Activated CD4-positive, alpha-beta T cell treated with anti-CD3 and anti-CD28 coated beads, Interleukin-2, Interleukin-6, amounts not matched to agents 100 ng/mL and 50 ng/mL, durations not matched to agents 16 hours and 8 hours (primary cell): ENCODE results near the gene PTPRD.
"Not testable (repeated sequence)": the region's sequence is repeated elsewhere in the genome, so short reads cannot be mapped to it uniquely, and the experiment has no call there.

Experiments
- DNase-seq: peaks from one replicate; pipeline ENCODE4 v3.0.0-alpha.2; 2020

Gene PTPRD

DNA sequence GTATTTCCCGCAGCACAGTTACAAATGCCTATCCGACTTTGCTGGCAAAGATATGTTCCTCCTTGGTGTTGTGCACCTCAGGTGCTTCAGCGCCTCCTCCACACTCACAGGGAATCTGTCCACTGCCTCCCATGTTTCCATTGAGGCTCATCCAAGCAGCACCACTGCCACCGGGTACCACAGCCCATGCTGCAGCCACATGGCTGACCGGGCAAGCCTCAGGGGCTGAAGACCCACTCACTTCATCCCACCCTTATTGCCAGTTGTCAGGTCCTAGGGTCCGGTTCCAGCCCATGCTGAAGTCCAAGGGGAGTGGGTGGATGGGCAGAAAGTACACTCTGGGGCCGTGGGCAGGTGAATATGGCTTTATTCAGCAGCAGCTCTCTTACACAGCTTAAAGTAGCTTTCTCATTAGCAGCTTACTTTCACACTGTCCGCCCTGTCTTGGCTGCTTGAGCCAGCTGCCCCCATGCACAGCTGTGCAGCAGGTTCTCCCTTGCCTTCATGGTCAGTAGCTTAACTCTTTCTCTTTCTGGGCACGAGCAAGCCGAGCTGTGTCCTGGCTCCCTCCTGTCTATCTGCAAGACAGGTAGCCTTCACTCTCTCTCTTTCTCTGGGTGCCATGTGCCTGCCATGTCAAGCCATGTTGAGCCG lies 1052.3 kb downstream of the PTPRD start:
- DNase-seq, result no peak

DNA sequence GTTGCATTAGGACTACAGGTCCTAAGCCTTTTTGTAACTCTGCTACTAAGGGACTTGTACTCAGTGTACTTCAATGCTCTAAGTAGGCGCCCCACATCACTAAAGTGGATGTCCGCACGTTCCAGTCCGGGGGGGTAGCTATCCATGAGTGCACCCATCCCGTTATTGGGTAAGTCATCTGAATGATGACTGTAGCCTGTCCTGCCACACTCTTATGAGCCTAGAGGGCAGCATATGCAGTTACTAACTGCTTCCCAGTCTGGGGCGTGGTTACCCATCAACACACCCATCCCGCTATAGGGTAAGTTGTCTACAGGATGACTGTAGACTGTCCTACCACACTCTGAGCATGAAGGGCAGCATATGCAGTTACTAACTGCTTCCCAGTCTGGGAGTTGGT lies 1053.9 kb downstream of the PTPRD start:
- DNase-seq, result no peak

DNA sequence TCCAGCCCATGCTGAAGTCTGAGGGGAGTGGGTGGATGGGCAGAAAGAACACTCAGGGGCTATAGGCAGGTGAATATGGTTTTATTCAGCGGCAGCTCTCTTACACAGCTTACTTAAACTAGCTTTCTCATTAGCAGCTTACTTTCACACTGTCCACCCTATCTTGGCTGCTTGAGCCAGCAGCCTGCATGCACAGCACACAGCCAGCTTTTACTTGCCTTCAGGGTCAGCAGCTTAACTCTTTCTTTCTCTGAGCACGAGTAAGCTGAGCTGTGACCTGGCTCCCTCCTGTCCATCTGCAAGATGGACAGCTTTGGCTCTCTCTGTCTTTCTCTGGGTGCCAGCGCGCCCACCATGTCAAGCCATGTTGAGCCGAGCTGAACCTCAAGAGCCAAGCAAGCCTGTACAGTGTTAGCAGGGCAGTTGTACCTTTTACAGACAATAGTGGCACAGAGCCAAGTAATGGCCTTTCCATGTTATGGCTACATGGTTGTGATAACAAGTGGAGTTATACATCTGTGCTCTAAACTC lies 1054.9 kb downstream of the PTPRD start:
- no peak for DNase-seq

DNA sequence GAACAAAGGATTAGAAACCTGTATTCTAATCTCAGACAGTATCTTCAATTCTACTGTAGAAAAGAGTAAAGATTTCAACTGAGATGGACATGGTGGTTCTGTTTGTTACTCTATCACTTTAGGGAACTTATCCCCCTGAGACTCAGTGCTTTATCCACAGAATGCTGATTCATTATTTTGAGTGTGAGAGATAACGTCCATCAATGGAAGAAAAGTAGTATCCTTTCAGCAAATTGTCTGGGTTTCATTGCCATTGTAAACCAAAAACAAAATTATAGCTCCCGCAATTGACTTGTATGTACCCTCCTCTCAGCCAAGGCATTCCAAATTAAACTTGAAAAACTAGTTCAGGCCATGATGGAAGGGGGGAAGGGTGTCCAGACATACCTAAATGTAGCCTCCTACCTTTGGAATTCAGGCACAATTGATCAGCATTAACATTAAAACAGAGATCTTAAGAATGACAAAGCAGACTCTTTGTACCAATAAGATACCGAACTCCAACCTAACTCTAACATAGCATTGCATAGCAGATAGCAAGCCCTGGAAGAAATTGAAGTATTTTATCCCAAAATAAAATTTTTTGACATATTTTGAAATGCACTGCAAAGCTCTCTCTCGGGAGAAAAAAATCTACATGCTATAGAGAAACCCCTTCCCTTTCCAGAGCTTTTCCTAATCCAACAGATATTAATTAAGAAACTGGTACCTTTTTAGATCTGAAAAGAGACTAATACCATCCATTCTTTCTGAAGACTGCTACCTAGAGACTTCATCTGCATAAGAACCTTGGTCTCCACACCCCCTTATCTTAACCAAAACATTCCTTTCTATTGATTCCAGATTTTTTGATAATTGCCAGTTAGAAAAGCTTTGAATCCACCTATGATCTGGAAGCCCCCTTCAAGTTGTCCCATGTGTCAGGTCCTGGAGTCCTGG lies 1055.7 kb downstream of the PTPRD start:
- DNase-seq, result no peak

DNA sequence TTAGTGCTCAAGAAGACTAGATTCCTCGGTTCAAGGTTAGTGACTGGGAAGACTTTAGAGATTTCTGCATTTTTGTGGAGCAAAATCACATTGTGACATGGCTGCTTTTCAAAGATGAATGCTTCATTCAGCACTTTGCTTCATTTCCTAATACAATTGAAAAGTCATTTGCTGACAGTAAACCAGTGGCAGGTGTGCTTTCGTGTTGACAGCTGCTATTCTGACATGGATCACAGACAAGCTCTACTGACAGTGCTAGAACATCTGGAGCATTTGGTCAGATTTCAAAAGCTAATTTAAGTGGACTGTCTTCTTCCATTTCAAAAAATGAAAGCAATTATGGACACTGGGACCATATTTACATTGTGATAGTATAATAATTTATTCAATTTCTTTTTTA lies 1060.1 kb downstream of the PTPRD start:
- no peak for DNase-seq

- no peak for DNase-seq
These were observed 1074.0 kb downstream of the PTPRD start for GRCh38 chr9:9538766-9539165.

- no peak for DNase-seq
These were observed 1074.4 kb downstream of the PTPRD start for GRCh38 chr9:9538356-9538755.

GRCh38 chr9:9536523-9536922 lies 1076.3 kb downstream of the PTPRD start:
- DNase-seq, result no peak

DNA sequence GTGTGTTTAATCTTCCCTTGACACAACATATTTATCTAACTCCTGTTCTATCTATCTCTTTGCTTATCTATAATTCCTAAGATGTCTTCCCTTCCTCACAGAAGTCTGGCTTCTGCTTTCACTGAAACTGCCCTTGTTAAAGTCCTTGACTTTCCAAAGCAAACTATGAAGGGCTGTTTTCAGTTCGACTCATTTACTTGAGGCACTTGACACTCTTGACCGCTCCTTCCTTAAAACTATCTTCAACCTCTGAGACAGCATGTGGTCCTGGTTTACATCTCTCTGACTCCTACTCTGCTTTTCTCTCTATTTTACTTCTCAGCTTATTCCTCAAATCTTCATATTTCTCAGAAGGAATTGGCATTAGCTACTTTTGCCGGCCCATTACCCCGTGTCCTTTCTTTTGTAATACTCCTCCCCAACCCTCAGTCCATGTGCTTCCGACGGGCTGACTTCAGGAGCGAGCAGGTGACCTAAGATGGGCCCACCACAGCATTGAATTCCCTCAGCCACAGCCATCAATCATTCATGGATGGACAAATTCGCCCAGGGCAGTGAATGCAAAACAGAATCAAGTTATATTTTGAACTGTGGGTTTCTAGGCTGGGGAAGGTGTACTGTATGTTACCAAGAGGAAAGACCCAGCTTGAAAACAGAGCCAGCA lies 1089.2 kb downstream of the PTPRD start:
- no peak for DNase-seq

- no peak for DNase-seq
These were observed 1090.4 kb downstream of the PTPRD start for GRCh38 chr9:9522406-9522805.

DNA sequence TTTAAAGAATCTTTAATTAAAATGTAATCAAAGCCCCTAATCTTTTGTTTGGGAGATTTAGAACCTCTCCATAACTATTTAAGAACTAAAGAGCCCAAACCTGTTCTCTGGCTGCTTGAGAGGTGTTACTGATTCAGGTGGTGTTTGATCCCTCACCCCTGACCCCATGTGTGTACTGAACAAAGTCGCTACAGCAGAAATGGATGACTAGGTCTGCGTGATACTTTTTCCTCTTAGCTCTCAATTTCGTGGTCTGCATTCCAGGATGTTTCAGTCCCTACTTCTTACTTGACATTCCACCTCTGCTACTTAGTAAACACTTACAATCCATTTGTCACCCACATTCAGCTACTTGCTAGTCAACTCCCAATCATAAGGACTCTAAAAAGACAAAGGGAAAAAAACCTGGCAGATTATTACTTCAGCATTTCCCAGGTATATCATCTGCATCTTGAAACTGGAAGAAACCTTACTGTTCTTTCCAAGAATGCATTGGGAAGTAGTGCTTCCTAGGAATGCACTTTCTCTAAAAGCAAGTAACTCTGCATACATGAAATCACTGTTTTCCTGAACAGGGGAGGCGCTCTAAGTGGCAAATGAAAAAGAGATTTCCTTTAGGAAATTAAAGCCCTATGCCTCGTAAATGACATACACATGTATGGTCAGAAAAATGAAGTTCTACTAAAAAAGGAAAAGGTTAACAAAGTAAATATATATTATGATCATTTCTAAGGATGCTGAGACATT lies 1091.6 kb downstream of the PTPRD start:
- no peak for DNase-seq

DNA sequence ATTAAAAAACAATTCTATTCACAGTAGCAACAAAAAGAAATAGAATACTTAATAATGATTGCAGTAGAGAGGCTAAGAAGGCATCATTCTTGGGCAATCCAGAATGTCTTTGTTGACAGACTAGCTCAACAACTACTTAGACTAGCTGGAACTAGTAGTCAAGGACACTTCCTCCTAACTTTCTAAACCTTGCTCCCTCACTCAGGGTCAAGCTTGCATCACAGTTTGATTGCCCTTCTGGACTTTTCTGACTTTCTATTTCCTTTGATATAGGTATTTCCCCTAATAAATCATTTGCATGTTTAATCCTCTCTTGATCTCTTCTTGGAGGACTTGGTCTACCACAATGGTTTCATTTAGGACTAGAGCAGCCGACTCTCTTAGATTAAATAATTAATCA lies 1107.9 kb downstream of the PTPRD start:
- no peak for DNase-seq

DNA sequence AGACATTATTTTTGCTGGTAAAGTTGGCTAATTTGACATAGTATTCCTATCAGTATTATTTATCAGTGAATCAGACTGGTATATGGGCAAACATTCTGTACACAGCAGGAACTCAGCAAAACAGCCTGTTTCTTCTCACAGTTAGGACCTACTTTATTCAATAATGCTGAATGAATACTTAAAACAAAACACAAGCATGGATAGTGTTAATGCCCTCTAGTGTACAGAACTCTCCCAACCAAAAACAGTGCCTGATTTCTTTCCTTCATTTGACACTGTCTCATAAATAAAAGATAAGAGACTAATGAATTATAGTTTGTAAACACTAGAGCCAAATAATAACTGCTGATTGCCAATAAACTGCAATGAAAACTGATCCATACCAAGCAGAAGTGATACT lies 1113.3 kb downstream of the PTPRD start:
- DNase-seq, result no peak

DNA sequence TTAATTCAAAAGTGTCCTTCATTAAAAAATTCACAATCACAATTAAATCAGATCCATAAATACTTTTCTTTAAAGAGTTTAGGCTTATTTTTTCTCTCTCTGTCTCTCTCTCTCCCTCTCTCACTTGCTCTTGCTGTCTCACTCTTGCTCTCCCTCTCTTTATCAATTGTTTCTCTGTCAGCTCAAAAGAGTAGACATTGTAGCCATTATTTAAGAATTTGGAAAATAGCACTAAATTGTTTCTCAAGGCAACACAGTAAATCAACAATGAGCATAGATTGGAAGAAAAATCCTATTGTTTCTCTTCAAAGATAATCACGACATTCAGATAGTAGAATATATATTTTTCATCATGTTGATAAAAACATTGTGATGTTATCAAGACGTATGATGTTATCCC lies 1114.0 kb downstream of the PTPRD start:
- DNase-seq, result no peak

GRCh38 chr9:9498128-9498527 lies 1114.7 kb downstream of the PTPRD start:
- no peak for DNase-seq

DNA sequence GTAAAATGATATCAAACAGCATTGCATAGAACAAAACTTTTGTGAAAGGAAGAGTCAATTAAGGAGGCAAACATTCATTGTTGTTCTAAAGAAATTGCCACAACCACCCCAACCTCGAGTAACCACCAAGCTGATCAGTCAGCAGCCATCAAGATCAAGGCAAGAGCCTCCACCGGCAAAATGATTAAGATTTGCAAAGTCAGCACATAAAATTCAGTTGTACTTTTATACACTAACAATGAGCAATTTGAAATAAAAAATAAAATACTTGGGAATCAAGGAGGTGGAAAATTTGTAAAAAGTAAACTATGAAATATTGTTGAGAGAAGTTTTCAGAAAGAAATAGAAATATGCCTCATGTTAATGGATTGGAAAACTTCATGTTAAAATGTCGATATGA lies 1118.5 kb downstream of the PTPRD start:
- no peak for DNase-seq

DNA sequence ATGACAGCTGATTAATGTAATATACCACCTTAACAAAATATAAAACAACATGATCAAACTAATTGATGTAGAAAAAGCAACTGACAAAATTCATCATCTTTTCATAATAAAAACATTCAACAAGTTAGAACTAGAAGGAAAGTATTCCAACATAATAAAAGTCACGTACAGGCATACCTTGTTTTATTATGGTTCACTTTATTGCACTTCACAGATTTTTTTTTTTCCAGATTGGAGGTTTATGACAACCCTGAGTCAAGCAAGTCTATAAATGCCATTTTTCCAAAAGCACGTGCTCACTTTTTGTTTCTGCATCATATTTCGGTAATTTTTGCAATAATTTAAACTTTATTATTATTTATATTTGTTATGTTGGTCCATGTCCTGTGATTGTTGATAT lies 1120.3 kb downstream of the PTPRD start:
- DNase-seq, result no peak

- DNase-seq, result no peak
These were observed 1123.6 kb downstream of the PTPRD start for GRCh38 chr9:9489183-9489582.

- no peak for DNase-seq
These were observed 1129.6 kb downstream of the PTPRD start for GRCh38 chr9:9483175-9483574.

- DNase-seq, result no peak
These were observed 1134.1 kb downstream of the PTPRD start for GRCh38 chr9:9478741-9479140.

GRCh38 chr9:9469271-9469670 lies 1143.5 kb downstream of the PTPRD start:
- DNase-seq, result no peak

- not testable (repeated sequence) for DNase-seq
These were observed 1170.9 kb downstream of the PTPRD start for GRCh38 chr9:9441874-9442273.

DNA sequence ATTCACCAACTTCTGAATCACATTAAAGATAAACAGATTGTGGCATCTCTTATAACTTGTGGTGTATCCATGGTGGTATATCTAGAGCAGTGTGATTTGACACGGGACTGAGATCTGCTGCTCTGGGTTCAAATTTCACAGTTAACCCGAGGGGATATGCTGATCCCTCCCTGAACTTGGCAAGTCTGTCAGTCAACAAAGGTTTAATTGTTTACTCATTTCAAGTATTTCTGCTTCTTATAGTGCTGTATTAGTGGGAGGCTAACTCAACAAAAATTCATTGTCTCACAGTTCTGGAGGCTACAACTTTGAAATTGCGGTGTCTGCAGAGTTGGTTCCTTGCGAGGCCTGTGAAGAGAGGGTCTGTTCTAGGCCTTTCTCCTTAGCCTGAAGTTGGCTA lies 1175.2 kb downstream of the PTPRD start:
- DNase-seq, result no peak
